Islet precursor cell (in vitro differentiated cells): ENCODE results near the gene KLHL1.

Experiments
- DNase-seq: peaks from one replicate; pipeline ENCODE4 v3.0.0-alpha.2; 2018

Gene KLHL1

GRCh38 chr13:69857183-69857821 lies 250.9 kb downstream of the KLHL1 start:
- DNase-seq: no peak

DNA sequence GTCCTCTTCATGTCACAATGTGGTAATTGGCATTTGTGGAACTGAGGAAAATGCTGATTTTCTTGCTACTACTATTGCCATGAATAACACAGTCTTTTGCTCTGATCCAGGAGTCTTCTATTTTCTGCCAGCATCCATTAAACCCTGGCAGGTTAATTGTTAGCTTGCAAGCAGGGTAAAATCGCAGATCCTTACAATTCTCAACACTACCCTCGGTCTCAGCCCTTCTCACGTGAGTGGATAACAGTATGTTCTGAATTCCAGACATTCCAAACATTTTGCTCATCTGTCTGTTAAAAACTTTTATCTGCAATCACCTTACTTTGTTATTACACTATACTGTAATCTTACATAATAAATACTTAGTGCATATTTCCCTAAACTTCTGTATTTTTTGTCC lies 251.9 kb downstream of the KLHL1 start:
- DNase-seq: peak; percentile 70

DNA sequence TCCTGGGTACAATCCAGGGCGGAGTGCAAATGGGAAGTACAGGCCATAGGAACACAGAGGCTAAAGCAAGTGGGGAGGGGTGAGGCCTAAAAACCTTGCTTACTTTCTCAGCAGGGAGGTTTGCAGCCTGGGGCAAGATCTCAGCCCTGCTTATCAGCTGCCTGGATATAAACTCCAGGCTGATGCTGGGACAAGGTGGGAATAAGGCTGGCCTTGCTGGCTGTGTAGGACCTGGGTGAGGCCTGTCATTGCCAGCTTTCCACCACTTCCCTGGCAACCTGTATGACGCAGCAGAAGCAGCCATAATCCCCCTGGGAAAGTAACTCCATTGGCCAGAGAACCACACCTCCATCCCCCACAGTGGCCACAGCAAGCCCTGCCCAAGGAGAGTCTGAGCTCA lies 279.7 kb downstream of the KLHL1 start:
- peak; percentile 66 for DNase-seq

GRCh38 chr13:69820180-69820579 lies 288.1 kb downstream of the KLHL1 start:
- no peak for DNase-seq

GRCh38 chr13:69817333-69817869 lies 290.9 kb downstream of the KLHL1 start:
- no peak for DNase-seq

DNA sequence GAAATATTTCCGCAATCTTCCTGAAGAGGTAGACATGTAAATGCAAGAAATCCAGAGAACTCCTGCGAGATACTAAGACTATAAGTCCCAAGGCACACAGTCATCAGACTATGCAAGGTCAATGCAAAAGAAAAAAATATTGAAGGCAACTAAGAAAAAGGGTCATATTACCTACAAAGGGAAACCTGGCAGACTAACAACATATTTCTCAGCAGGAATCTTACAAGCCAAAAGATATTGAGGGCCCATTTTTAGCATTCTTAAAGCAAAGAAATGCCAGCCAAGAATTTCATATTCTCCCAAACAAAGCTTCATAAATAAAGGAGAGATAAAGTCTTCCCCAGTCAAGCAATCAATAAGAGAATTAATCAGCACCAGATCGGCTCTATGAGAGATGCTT lies 299.1 kb downstream of the KLHL1 start:
- no peak for DNase-seq

DNA sequence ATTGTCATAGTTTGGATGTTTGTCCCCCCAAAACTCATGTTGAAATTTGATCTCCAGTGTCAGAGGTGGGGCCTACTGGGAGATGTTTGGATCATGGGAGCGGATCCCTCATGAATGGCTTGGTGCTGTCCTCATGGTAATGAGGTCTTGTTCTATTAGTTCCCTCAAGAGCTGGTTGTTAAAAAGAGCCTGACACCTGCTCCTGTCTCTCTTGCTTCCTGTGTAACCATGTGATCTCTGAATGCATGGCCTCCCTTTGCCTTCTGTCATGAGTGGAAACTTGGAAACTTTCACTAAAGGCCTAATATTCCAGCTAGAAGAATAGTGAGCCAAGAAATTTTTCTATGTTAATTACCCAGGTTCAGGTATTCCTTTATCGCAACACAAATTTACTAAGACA lies 312.0 kb downstream of the KLHL1 start:
- DNase-seq: no peak

DNA sequence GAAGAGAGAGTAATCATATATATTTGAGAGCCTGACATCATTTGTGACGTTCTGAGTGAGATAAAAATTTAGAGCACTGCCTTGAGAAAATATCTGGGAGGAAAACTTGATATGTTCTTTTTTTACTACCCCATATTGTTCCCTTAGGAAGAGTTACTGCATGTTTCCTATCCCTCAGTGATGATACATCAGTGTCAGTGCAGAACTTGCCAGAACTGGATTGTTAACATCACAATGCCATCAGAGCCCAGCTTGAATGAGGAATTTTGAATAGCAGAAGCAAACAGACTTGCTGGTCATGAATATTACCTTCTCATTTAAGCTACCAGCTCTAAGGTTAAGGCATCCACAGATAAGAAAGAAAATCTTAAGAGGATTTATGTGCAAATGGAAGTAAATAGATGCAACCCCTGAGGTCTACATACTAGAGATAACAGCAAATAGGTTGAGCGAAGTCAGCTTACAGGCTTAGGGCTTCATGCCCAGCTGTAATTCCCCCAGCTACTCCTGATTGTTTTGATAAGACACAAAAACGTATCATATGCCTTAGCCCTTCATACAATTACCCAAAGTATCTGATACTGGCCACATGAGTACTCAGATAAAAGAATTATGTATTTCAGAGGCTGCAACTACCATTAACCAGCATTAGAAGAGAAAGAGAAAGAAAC lies 314.3 kb downstream of the KLHL1 start:
- DNase-seq: no peak

- no peak for DNase-seq
Measured at GRCh38 chr13:69776937-69777336, 331.3 kb downstream of the KLHL1 start.

- DNase-seq: no peak
Measured at GRCh38 chr13:69769608-69770007, 338.6 kb downstream of the KLHL1 start.

GRCh38 chr13:69761581-69761980 lies 346.7 kb downstream of the KLHL1 start:
- no peak for DNase-seq

DNA sequence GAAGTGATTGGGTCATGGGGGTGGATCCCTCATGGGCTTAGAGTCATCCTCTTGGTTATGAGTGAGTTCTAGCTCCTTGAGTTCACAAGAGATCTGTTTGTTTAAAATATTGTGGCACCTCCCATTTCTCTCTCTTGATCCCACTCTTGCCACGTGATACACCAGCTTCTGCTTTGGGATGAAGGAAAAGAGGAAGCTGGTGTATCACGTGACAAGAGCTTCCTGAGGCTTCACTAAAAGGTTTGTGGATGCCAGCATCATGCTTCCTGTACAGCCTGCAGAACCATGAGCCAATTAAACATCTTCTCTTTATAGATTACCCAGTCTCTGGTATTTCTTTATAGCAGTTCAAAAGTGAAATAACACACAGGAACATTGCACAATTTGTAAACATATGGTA lies 353.2 kb downstream of the KLHL1 start:
- no peak for DNase-seq

DNA sequence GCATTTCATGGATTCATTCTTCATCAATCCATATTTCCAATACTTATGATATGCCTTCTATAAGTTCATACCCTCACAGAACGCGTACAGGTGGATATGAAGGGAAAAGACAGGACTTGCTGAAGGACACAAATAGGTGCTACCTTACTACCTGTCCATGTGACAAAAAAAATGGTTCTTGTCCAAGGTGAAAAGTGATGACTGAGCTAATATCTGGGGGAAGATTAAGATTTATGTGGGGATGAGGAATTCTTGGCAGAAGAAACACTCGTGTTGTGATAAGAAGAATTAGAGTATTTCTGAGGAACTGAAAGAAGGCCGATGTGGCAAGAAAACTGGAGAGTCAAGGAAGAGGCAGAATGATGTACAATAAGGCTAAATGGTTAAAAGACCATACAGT lies 357.0 kb downstream of the KLHL1 start:
- no peak for DNase-seq

- no peak for DNase-seq
Measured at GRCh38 chr13:69737129-69737935, 370.9 kb downstream of the KLHL1 start.

- DNase-seq: no peak
Measured at GRCh38 chr13:69721631-69722030, 386.6 kb downstream of the KLHL1 start.

- no peak for DNase-seq
Measured at GRCh38 chr13:69720278-69720983, 387.8 kb downstream of the KLHL1 start.

- DNase-seq: no peak
Measured at GRCh38 chr13:69706807-69707206, 401.4 kb downstream of the KLHL1 start.

DNA sequence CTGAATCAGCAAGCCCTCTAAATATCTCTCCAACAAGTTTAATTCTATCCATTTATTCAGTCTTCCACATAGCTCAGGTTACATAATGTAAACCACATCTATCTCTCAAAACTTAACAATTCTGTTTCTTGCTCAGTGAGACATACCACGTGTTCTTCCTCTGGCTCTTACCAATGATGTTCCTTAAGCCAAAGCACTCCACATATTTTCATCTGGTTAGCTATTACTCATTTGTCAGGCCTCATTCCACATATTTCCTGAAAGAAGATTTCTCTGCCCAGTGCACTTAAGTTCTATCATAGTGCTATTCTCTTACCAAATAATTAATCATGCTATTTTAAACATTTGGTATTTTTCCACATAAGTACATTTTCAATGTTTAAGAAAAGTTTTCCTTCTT lies 403.9 kb downstream of the KLHL1 start:
- DNase-seq: no peak

- DNase-seq: no peak
Measured at GRCh38 chr13:69690999-69691398, 417.3 kb downstream of the KLHL1 start.

- DNase-seq: peak; percentile 37
Measured at GRCh38 chr13:69683921-69684686, 424.1 kb downstream of the KLHL1 start.

DNA sequence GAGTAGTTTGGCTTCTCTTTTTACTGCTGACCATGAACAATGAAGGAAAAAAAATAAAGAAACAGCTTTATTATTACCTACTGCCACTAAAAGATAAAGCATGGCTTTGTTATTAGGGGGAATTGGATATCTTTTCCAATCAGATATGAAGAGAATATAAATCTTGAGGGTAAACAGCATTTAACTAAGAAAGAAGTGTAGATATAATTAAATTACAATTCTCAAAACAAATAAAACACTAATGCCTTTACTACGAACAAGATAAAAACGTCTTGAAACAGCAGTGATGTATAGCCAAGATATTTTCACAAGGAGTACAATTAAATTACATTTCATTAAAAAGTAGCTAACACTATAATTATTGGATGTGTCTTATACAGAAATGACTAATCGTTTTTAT lies 426.5 kb downstream of the KLHL1 start:
- no peak for DNase-seq

DNA sequence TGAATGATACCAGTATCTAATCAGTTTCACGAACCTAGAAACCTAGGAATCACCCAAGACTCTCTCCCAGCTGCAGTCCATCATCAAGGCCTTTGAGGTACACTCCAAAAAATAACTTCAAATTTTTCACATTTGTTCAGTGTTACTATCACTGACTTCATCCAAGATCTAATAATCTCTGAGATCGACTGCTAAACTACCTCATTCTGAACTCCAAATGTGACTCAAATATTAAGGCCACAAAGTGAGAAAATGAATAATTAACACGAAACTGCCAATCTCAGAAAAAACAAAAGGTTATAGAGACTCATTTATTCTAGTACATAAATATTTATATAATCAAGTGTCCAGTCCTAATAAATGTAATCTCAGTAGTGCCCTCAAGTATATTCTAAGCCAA lies 430.9 kb downstream of the KLHL1 start:
- no peak for DNase-seq
